B cell (primary cell): Measurements from ENCODE around the gene UNC119B. TPM values are rescaled to one million over a fixed set of nuclear protein-coding genes. Genes with fewer than 3 reads are reported as not detected.

Source experiments
- ATAC-seq: fragments of 200-7000 bp; cut with Tn5 transposase; one replicate; pipeline ENCODE4 v1.10.0; 2021; ENCODE audit warnings: low read depth, mild to moderate bottlenecking, moderate number of reproducible peaks, moderate library complexity
- CTCF ChIA-PET: fragments of 350-600 bp; sonication (Branson Sonifier 250); formaldehyde crosslinking; loops from one replicate; lab custom pipeline; 2021; ENCODE audit warnings: antibody characterized with exemption, inconsistent platforms; lab: Charles Lee
- POLR2A ChIA-PET: fragments of 350-600 bp; sonication (Branson Sonifier 250); formaldehyde crosslinking; loops from one replicate; lab custom pipeline; 2021; ENCODE audit warnings: antibody characterized with exemption; lab: Charles Lee
- DNase-seq: peaks from one replicate; pipeline ENCODE4 v3.0.0; 2013
- H2AFZ ChIP-seq: 2 replicates; pipeline ENCODE4 v1.6.1; 2012; ENCODE audit warnings: mild to moderate bottlenecking, low read depth, low read length; ENCODE audit not compliant: insufficient read depth, poor library complexity, severe bottlenecking
- H3K27ac ChIP-seq, 2 donors: 1 replicate in 1 of 2; 2 replicates in 1 of 2; pipeline ENCODE4 v1.5.1; 2012 to 2013; ENCODE audit warnings: low read length in 2 of 2, mild to moderate bottlenecking in 2 of 2, moderate library complexity in 1 of 2
- H3K27me3 ChIP-seq, 4 experiments: fragments of 200-600 bp in 1 of 4; sonication (generic) in 1 of 4; replicated peaks in 1 of 4; 1 replicate in 2 of 4; 2 replicates in 2 of 4; pipeline versions ENCODE4 v1.6.1 to v1.7.0; 2013 to 2016; ENCODE audit warnings: low read length in 3 of 4, mild to moderate bottlenecking in 2 of 4, mixed read lengths in 1 of 4, moderate library complexity in 1 of 4; ENCODE audit not compliant: insufficient read depth in 4 of 4, control insufficient read depth in 3 of 4; ENCODE audit errors: control extremely low read depth in 1 of 4
- H3K36me3 ChIP-seq, 2 experiments: replicated peaks in 1 of 2; 1 replicate in 1 of 2; 2 replicates in 1 of 2; pipeline versions ENCODE4 v1.6.1 to v1.7.1; 2013; ENCODE audit warnings: low read length in 1 of 2; ENCODE audit not compliant: insufficient read depth in 2 of 2, control insufficient read depth in 1 of 2; ENCODE audit errors: control extremely low read depth in 1 of 2, extremely low read depth in 1 of 2
- H3K4me1 ChIP-seq, 2 donors: fragments of 200-600 bp in 1 of 2; sonication (generic) in 1 of 2; 1 replicate in 1 of 2; 2 replicates in 1 of 2; pipeline versions ENCODE4 v1.5.1 to v1.6.1; 2013 to 2017; ENCODE audit warnings: low read length in 2 of 2; ENCODE audit not compliant: control insufficient read depth in 2 of 2, insufficient read depth in 2 of 2
- H3K4me2 ChIP-seq: replicated peaks from 2 replicates; pipeline ENCODE3; 2012; ENCODE audit warnings: mild to moderate bottlenecking, low read depth, low read length; ENCODE audit not compliant: poor library complexity, severe bottlenecking
- H3K4me3 ChIP-seq, 5 experiments: fragments of 200-600 bp in 1 of 5; sonication (generic) in 1 of 5; 1 replicate in 3 of 5; 2 replicates in 2 of 5; pipeline versions ENCODE4 v1.5.1 to v1.7.0; 2011 to 2016; ENCODE audit warnings: low read length in 4 of 5, mild to moderate bottlenecking in 4 of 5, low read depth in 2 of 5, control low read depth in 1 of 5, moderate library complexity in 1 of 5; ENCODE audit not compliant: insufficient read depth in 1 of 5; ENCODE audit errors: control extremely low read depth in 1 of 5, extremely low read depth in 1 of 5
- H3K79me2 ChIP-seq: fragments of 200-600 bp; sonication (generic); one replicate; pipeline ENCODE4 v1.6.0; 2016; ENCODE audit warnings: low read length; ENCODE audit not compliant: control insufficient read depth, insufficient read depth
- H3K9ac ChIP-seq: fragments of 200-600 bp; sonication (generic); 2 replicates; pipeline ENCODE4 v1.6.1; 2017; ENCODE audit warnings: mild to moderate bottlenecking, low read length, moderate library complexity
- H3K9me3 ChIP-seq, 3 donors: one replicate each; pipeline versions ENCODE4 v1.6.1 to v1.7.1; 2013; ENCODE audit warnings: low read length in 2 of 3; ENCODE audit not compliant: control insufficient read depth in 2 of 3, insufficient read depth in 1 of 3; ENCODE audit errors: control extremely low read depth in 1 of 3
- H4K20me1 ChIP-seq: 2 replicates; pipeline ENCODE4 v1.6.0; 2012; ENCODE audit warnings: mild to moderate bottlenecking, low read length; ENCODE audit not compliant: insufficient read depth, control insufficient read depth, poor library complexity, severe bottlenecking
- H3K27ac Mint-ChIP-seq: one replicate; pipeline ENCODE4 v1.8.0; 2021; ENCODE audit warnings: mixed read lengths
- H3K27me3 Mint-ChIP-seq: one replicate; pipeline ENCODE4 v1.8.0; 2021; ENCODE audit warnings: mixed read lengths
- H3K4me1 Mint-ChIP-seq: one replicate; pipeline ENCODE4 v1.8.0; 2021; ENCODE audit warnings: mixed read lengths
- H3K4me3 Mint-ChIP-seq: one replicate; pipeline ENCODE4 v1.8.0; 2021; ENCODE audit warnings: mixed read lengths
- H3K9me3 Mint-ChIP-seq: one replicate; pipeline ENCODE4 v1.8.0; 2022; ENCODE audit warnings: mixed read lengths; ENCODE audit not compliant: insufficient read depth
- CTCF ChIP-seq: fragments of 200-600 bp; IDR thresholded peaks from one replicate; pipeline ENCODE4 v1.8.0; 2022; ENCODE audit warnings: antibody characterized with exemption, mild to moderate bottlenecking
- EZH2 ChIP-seq: IDR thresholded peaks from 2 replicates; pipeline ENCODE4 v1.6.1; 2012; ENCODE audit warnings: borderline replicate concordance, low read depth, mild to moderate bottlenecking, moderate library complexity, low read length; ENCODE audit not compliant: insufficient read depth, poor library complexity, severe bottlenecking
- WGBS: methylation state at CpG from one replicate; pipeline ENCODE4 v1.1.5; 2013; ENCODE audit warnings: missing lambda C conversion rate; ENCODE audit not compliant: insufficient coverage; 5-methylcytosine and 5-hydroxymethylcytosine counted together
- intact Hi-C: fragments of 100-400 bp; cut with micrococcal nuclease; formaldehyde crosslinking; loops from one replicate; pipeline ENCODE4 v1.10.0; 2022
- polyA plus RNA-seq: library from polyadenylated mRNA; depleted of rRNA; stranded (reverse); fragments of >200 nt; gene quantifications from 2 replicates; pipeline ENCODE4 v1.2.3, GENCODE V29; 2012
- total RNA-seq, 2 donors: library from RNA; stranded (reverse); fragments of 120-200 nt in 1 of 2; gene quantifications; 1 replicate in 1 of 2; 2 replicates in 1 of 2; pipeline versions ENCODE4 v1.2.3 to v1.2.4, GENCODE V29; 2013 to 2022

Gene UNC119B
- total and polyA plus RNA-seq, 2 donors (not counting 1 experiment from before 2014, with no cell fraction given), result 7.2 to 22.7 TPM

GRCh38 chr12:120718055-120718454 lies 7.8 kb downstream of the UNC119B start:
- no peak for DNase-seq
- ChIA-PET POLR2A (no interaction called here), CTCF (no interaction called here)
- intact Hi-C loops, result no loop called here
- Histone ChIP-seq H3K36me3 (peaks cover 3 to 54% of the 10 kb centered on the region in 2 experiments), H3K79me2 (no peaks in the 10 kb centered on the region), H3K9me3 (no peaks in the 10 kb centered on the region), H3K9ac (no peak overlapping the region), H3K4me1 (peaks cover 19 to 23% of the 10 kb centered on the region in 2 donors), H3K4me3 (no peak overlapping the region), H4K20me1 (peaks cover 26% of the 10 kb centered on the region), H3K27ac (no peak overlapping the region), H2AFZ (no peak overlapping the region), H3K4me2 (no peak overlapping the region), H3K27me3 (no peaks in the 10 kb centered on the region)
- Mint-ChIP-seq H3K27me3 (no peaks in the 10 kb centered on the region), H3K27ac (no peak overlapping the region), H3K4me3 (no peak overlapping the region), H3K9me3 (no peaks in the 10 kb centered on the region), H3K4me1 (peaks cover 24% of the 10 kb centered on the region)
- no peak for TF ChIP-seq EZH2
- TF ChIP-seq CTCF, result no peak
- no peak for ATAC-seq
- WGBS, result 100% methylated on average over 7 of the region's 9 CpGs

GRCh38 chr12:120719072-120719471 lies 8.8 kb downstream of the UNC119B start:
- TF ChIP-seq EZH2 (no peak), CTCF (no peak)
- Histone ChIP-seq H2AFZ (no peak overlapping the region), H3K79me2 (no peaks in the 10 kb centered on the region), H4K20me1 (peaks cover 34% of the 10 kb centered on the region), H3K27ac (no peak overlapping the region), H3K9ac (no peak overlapping the region), H3K4me2 (no peak overlapping the region), H3K36me3 (peaks cover 3 to 51% of the 10 kb centered on the region in 2 experiments), H3K9me3 (no peaks in the 10 kb centered on the region), H3K4me1 (peaks cover 15 to 17% of the 10 kb centered on the region in 2 donors), H3K27me3 (no peaks in the 10 kb centered on the region), H3K4me3 (no peak overlapping the region)
- ChIA-PET CTCF (interaction anchor here (1.4 kb wide), 1 partner anchor 74 kb away, joined by 3 read pairs; no protein-coding TSS in a partner anchor), POLR2A (no interaction called here)
- DNase-seq (no peak), ATAC-seq (no peak)
- no peak overlapping the region for H3K4me3 Mint-ChIP-seq
- WGBS, result no CpG with 5 or more reads among the region's 2 CpGs
- intact Hi-C loops, result no loop called here
- H3K4me1 Mint-ChIP-seq, result peaks cover 20% of the 10 kb centered on the region
- no peaks in the 10 kb centered on the region for H3K27me3 Mint-ChIP-seq
- no peaks in the 10 kb centered on the region for H3K9me3 Mint-ChIP-seq
- H3K27ac Mint-ChIP-seq, result peak overlapping the region; percentile 10
